C4-2B (cell line): ENCODE results near the gene SLC1A2.

Experiments used
- CTCF ChIP-seq: fragments of 450-650 bp; conservative IDR thresholded peaks from 2 replicates; pipeline ENCODE4 v1.5.1; 2017; ENCODE audit warnings: mild to moderate bottlenecking
- ZFX ChIP-seq: fragments of 450-650 bp; IDR thresholded peaks from 2 replicates; pipeline ENCODE4 v1.6.1; 2017

- TF ChIP-seq CTCF = no peak
- TF ChIP-seq ZFX = no peak
Measured at GRCh38 chr11:35260342-35260985, 158.9 kb downstream of the SLC1A2 start.
